IPS DF 6.9 (cell line): ENCODE measurements around the gene ZNF618.

Experiments used
- DNase-seq: peaks from one replicate; pipeline ENCODE4 v3.0.0-alpha.2; 2013; ENCODE audit warnings: low read depth, low spot score
- H3K27ac ChIP-seq: one replicate; pipeline ENCODE4 v1.5.1; 2013; ENCODE audit warnings: low read length, control low read depth
- H3K27me3 ChIP-seq: 2 replicates; pipeline ENCODE4 v1.6.1; 2013; ENCODE audit warnings: mild to moderate bottlenecking, low read length; ENCODE audit not compliant: control insufficient read depth, insufficient read depth
- H3K36me3 ChIP-seq: 2 replicates; pipeline ENCODE4 v1.6.1; 2013; ENCODE audit warnings: low read length; ENCODE audit not compliant: control insufficient read depth, insufficient read depth
- H3K4me1 ChIP-seq: 2 replicates; pipeline ENCODE4 v1.6.1; 2013; ENCODE audit warnings: low read length; ENCODE audit not compliant: control insufficient read depth, insufficient read depth
- H3K4me3 ChIP-seq: 2 replicates; pipeline ENCODE4 v1.5.1; 2013; ENCODE audit warnings: mild to moderate bottlenecking, low read length
- H3K9me3 ChIP-seq: 2 replicates; pipeline ENCODE4 v1.6.1; 2013; ENCODE audit warnings: low read length, inconsistent platforms; ENCODE audit not compliant: control insufficient read depth, insufficient read depth
- WGBS: extraction: QIAGEN DNeasy Blood & Tissue Kit; methylation state at CpG from one replicate; pipeline ENCODE4 v1.1.7; 2013; ENCODE audit warnings: mixed read lengths, missing lambda C conversion rate; ENCODE audit not compliant: insufficient read length, insufficient coverage; 5-methylcytosine and 5-hydroxymethylcytosine counted together

The ZNF618 gene

GRCh38 chr9:113946496-113947115 lies 70.5 kb downstream of the ZNF618 start:
- H3K4me3 ChIP-seq = no peak overlapping the region
- H3K36me3 ChIP-seq = no peaks in the 10 kb centered on the region
- no CpG with 5 or more reads among the region's 11 CpGs for WGBS
- DNase-seq = no peak
- no peaks in the 10 kb centered on the region for H3K27me3 ChIP-seq
- no peaks in the 10 kb centered on the region for H3K9me3 ChIP-seq
- no peak overlapping the region for H3K27ac ChIP-seq
- no peaks in the 10 kb centered on the region; the same call in 1 of the 2 replicates for H3K4me1 ChIP-seq

DNA sequence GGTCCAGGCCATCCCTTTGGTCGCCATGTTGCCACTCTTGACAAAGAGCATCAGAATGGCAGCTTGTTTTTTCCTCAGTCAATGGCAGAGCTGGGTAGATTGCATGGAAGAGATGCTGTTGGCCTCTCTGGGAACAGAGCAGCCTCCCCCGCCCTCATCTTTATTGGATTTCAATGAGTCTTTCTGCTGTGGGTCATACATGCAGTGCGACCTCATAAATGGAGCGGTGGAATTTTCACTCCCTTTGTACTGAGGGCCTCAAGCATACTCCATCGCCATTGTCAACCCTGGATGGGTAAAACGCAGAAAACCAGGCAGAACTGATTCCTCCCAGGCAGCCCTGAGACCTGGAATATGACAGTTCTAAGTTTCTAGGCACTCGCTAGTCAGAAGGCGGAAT lies 71.8 kb downstream of the ZNF618 start:
- DNase-seq = no peak
- Histone ChIP-seq H3K36me3 (no peaks in the 10 kb centered on the region), H3K4me1 (no peaks in the 10 kb centered on the region), H3K27me3 (no peaks in the 10 kb centered on the region), H3K27ac (no peak overlapping the region), H3K4me3 (no peak overlapping the region), H3K9me3 (no peaks in the 10 kb centered on the region)
- WGBS = no CpG with 5 or more reads among the region's 8 CpGs

- H3K4me3 ChIP-seq = no peak overlapping the region
- no peak overlapping the region for H3K27ac ChIP-seq
- H3K27me3 ChIP-seq = no peaks in the 10 kb centered on the region
- no peak for DNase-seq
- H3K4me1 ChIP-seq = no peaks in the 10 kb centered on the region
- no peaks in the 10 kb centered on the region for H3K9me3 ChIP-seq
- WGBS = no CpG with 5 or more reads among the region's 11 CpGs
- no peaks in the 10 kb centered on the region for H3K36me3 ChIP-seq
Observed at GRCh38 chr9:113948891-113949570, 72.9 kb downstream of the ZNF618 start.

DNA sequence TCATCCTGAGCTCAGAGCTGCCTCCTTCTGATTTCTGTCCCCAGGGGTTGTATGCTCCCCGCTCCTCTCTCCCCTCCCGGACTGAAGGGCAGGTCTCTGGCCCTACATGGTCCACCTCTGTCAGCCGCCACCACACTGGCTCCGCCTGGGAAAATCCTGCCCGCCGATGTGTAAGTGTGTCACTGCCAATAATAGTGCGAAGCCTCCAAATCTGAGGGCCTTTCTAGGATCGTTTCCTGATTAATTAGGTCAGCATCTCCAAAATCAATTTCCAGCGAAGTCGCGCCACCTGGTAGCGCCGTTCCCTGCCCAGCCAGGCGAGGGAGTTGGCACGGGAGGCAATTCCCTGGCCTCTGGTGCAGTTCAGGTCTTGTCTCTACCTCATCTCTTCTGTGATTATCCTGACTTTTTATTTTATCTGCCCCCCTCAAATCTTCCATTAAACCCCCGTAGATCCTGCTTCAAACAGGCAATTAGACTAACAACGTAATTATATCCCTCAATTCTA lies 73.5 kb downstream of the ZNF618 start:
- no CpG with 5 or more reads among the region's 17 CpGs for WGBS
- DNase-seq = no peak

DNA sequence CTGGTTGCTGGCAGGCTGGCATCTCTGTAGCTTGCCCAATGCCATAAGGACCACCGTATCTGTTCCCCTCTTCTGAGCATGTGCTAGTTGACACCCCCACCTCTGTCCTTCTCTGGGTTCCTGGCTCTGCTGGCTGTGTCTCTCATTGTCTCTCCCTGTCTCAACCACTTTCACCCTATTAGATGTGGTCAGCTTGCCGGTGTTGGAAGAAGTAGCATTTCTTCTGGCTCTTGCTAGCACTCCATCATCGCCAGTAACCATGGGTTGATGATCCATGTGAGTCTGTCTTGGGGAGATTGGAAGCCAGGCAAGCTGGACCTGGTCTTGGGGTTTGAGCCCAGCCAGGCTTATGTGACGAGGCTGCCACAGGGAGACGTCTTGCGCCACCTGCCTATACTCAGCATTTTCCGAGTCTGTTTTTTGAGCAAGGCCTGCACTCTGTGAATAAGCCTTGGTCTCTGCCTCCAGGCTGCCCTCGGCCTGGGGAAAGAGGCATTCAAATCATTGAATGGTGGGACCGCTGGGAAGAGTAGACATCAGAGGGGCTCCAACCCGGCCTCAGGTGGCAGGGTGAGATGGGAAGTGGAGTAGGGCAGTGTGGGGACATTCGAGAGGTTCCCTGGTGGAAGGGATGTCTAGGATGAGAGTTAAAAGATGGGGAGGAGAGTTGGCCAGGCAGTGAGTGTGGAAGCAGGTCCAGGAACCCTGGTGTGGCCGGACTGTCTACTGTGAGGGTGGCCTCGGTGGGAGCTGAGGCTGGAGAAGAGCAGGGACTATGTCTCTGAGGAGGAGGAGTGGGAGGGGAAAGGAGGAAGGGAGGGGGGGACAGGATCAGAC lies 74.3 kb downstream of the ZNF618 start:
- Histone ChIP-seq H3K4me3 (no peak overlapping the region), H3K27me3 (no peaks in the 10 kb centered on the region), H3K4me1 (no peaks in the 10 kb centered on the region; the same call in 1 of the 2 replicates), H3K36me3 (no peaks in the 10 kb centered on the region), H3K9me3 (no peaks in the 10 kb centered on the region), H3K27ac (no peak overlapping the region)
- no peak for DNase-seq
- WGBS = no CpG with 5 or more reads among the region's 13 CpGs

More for the DNA sequence above, 73.5 kb downstream of the ZNF618 start:
- H3K4me1 ChIP-seq = no peaks in the 10 kb centered on the region; the same call in 1 of the 2 replicates
- no peak overlapping the region for H3K27ac ChIP-seq
- no peaks in the 10 kb centered on the region for H3K36me3 ChIP-seq
- no peak overlapping the region for H3K4me3 ChIP-seq
- no peaks in the 10 kb centered on the region for H3K9me3 ChIP-seq
- no peaks in the 10 kb centered on the region for H3K27me3 ChIP-seq

DNA sequence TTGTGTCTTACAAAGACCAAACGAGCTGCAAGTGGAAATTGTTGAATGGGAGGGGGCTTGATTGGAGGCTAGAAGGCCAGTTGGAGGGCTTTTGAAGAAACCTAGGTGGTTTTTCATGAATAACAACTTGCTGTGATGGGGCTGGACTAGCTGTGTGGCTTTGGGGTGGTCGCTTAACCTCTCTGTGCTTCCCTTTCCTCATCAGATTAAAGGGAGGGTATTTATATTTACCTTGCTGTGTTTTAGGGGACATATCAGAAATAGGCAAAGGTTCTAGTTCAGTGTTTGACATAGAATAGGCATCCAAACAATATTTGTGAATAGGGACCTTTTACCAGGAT lies 74.9 kb downstream of the ZNF618 start:
- no peaks in the 10 kb centered on the region for H3K27me3 ChIP-seq
- H3K4me3 ChIP-seq = no peak overlapping the region
- DNase-seq = no peak
- H3K36me3 ChIP-seq = no peaks in the 10 kb centered on the region
- H3K4me1 ChIP-seq = no peaks in the 10 kb centered on the region; the same call in 1 of the 2 replicates
- H3K27ac ChIP-seq = no peak overlapping the region
- no CpG with 5 or more reads among the region's 2 CpGs for WGBS
- H3K9me3 ChIP-seq = no peaks in the 10 kb centered on the region

GRCh38 chr9:113952676-113953075 lies 76.6 kb downstream of the ZNF618 start:
- no peak for DNase-seq
- H3K27ac ChIP-seq = no peak overlapping the region
- no peaks in the 10 kb centered on the region for H3K9me3 ChIP-seq
- H3K4me1 ChIP-seq = peaks cover 1% of the 10 kb centered on the region; the same call in 1 of the 2 replicates
- H3K27me3 ChIP-seq = no peaks in the 10 kb centered on the region
- no peaks in the 10 kb centered on the region for H3K36me3 ChIP-seq
- H3K4me3 ChIP-seq = no peak overlapping the region

DNA sequence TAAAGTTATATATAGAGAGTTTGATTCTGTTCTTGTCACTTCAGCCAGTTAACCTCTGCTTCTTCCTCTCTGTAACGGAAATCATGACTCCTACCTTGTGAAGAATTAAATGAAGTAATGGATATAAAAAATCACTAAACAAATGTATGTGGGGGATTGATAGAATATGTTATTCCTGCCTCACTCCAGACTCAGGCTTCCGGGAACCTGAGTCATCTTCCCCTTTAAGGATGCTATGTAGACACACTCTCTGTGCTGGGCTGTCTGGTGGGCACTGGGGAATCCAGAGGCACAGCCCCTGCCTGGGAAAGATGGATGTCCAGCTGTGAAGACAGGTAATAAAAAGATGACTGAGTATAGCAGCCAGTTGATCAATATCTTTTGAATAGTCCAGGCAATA lies 77.4 kb downstream of the ZNF618 start:
- Histone ChIP-seq H3K4me1 (peaks cover 1% of the 10 kb centered on the region; the same call in 1 of the 2 replicates), H3K4me3 (no peak overlapping the region), H3K36me3 (no peaks in the 10 kb centered on the region), H3K9me3 (no peaks in the 10 kb centered on the region), H3K27me3 (no peaks in the 10 kb centered on the region), H3K27ac (no peak overlapping the region)
- WGBS = no CpG with 5 or more reads among the region's 2 CpGs
- no peak for DNase-seq

DNA sequence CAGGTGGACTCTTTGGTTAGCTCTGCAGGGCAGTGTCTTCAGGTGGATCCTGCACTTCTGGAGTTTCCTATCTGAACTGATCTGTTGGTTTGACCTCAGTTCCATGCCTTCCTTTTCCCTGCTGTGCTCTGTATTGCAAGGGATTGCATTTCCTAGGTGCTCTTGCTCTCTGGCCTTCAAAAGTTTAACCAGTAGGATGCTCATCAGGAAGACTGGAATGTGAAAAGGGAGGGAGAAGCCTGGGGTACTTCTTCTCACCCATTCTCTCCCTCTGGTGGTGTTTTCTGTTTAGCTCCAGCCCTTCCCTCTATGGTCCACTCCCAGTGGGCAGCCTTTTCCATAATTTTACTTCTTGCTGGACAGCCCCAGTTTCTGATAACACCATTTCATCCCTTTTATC lies 78.5 kb downstream of the ZNF618 start:
- Histone ChIP-seq H3K9me3 (no peaks in the 10 kb centered on the region), H3K4me1 (peaks cover 1% of the 10 kb centered on the region; the same call in 1 of the 2 replicates), H3K27me3 (no peaks in the 10 kb centered on the region), H3K4me3 (no peak overlapping the region), H3K27ac (no peak overlapping the region), H3K36me3 (no peaks in the 10 kb centered on the region)
- DNase-seq = no peak

- DNase-seq = no peak
- Histone ChIP-seq H3K4me1 (peaks cover 1% of the 10 kb centered on the region; the same call in 1 of the 2 replicates), H3K27ac (no peak overlapping the region), H3K4me3 (no peak overlapping the region), H3K27me3 (no peaks in the 10 kb centered on the region), H3K36me3 (no peaks in the 10 kb centered on the region), H3K9me3 (no peaks in the 10 kb centered on the region)
- no CpG with 5 or more reads among the region's 2 CpGs for WGBS
Observed at GRCh38 chr9:113955076-113955752, 79.1 kb downstream of the ZNF618 start.
